ENCODE measurements around the gene GRM8. TPM values are rescaled to one million over a fixed set of nuclear protein-coding genes. Genes with fewer than 3 reads are reported as not detected.

The GRM8 gene
- total RNA-seq, 1 experiment from 2014 or later: 0.40 TPM

GRCh38 chr7:126727930-126728391 is 524.8 kb downstream of the GRM8 start:
- H3K36me3 Mint-ChIP-seq (ENCODE audit: insufficient read depth, unreplicated experiment): no peaks in the 10 kb centered on the region
- intact Hi-C loops (cut with micrococcal nuclease; ENCODE audit: unreplicated experiment): no loop called here
- no TSS peak for BruUV-seq (replicated peaks)
- peaks cover 13% of the 10 kb centered on the region for H3K4me1 Mint-ChIP-seq (ENCODE audit: low read depth, unreplicated experiment)
- no peak for TF ChIP-seq CTCF (IDR thresholded peaks at IDR 0.05; ENCODE audit: unreplicated experiment)
- no peak overlapping the region for H3K4me3 Mint-ChIP-seq (ENCODE audit: low read depth, unreplicated experiment)
- no peaks in the 10 kb centered on the region for H3K9me3 Mint-ChIP-seq (ENCODE audit: low read depth, unreplicated experiment)
- peak overlapping the region; percentile 34 for H3K27ac Mint-ChIP-seq (ENCODE audit: unreplicated experiment)
- CTCF ChIA-PET: interaction anchor here (1.2 kb wide), 1 partner anchor 55 kb away, joined by 3 read pairs; no protein-coding TSS in a partner anchor
- no peaks in the 10 kb centered on the region for H3K27me3 Mint-ChIP-seq (ENCODE audit: unreplicated experiment)
- peak; percentile 4 for DNase-seq

- Mint-ChIP-seq H3K4me1 (ENCODE audit: low read depth, unreplicated experiment) (peaks cover 13% of the 10 kb centered on the region), H3K36me3 (ENCODE audit: insufficient read depth, unreplicated experiment) (no peaks in the 10 kb centered on the region), H3K27me3 (ENCODE audit: unreplicated experiment) (no peaks in the 10 kb centered on the region), H3K27ac (ENCODE audit: unreplicated experiment) (no peak overlapping the region), H3K4me3 (ENCODE audit: low read depth, unreplicated experiment) (no peak overlapping the region), H3K9me3 (ENCODE audit: low read depth, unreplicated experiment) (no peaks in the 10 kb centered on the region)
- no peak for DNase-seq
- CTCF ChIA-PET: no interaction called here
- BruUV-seq (replicated peaks): no TSS peak
- intact Hi-C loops (cut with micrococcal nuclease; ENCODE audit: unreplicated experiment): no loop called here
- TF ChIP-seq CTCF (IDR thresholded peaks at IDR 0.05; ENCODE audit: unreplicated experiment): no peak
Observed at GRCh38 chr7:126723966-126724544, 528.7 kb downstream of the GRM8 start.

GRCh38 chr7:126720232-126720631 is 532.5 kb downstream of the GRM8 start:
- no peak overlapping the region for H3K27ac Mint-ChIP-seq (ENCODE audit: unreplicated experiment)
- no peak for DNase-seq
- CTCF ChIA-PET: interaction anchor here (0.7 kb wide), 1 partner anchor 538 kb away, joined by 4 read pairs; no protein-coding TSS in a partner anchor
- no peak for TF ChIP-seq CTCF (IDR thresholded peaks at IDR 0.05; ENCODE audit: unreplicated experiment)
- intact Hi-C loops (cut with micrococcal nuclease; ENCODE audit: unreplicated experiment): no loop called here
- no peaks in the 10 kb centered on the region for H3K36me3 Mint-ChIP-seq (ENCODE audit: insufficient read depth, unreplicated experiment)
- no peaks in the 10 kb centered on the region for H3K9me3 Mint-ChIP-seq (ENCODE audit: low read depth, unreplicated experiment)
- no peaks in the 10 kb centered on the region for H3K27me3 Mint-ChIP-seq (ENCODE audit: unreplicated experiment)
- no TSS peak for BruUV-seq (replicated peaks)
- no peaks in the 10 kb centered on the region for H3K4me1 Mint-ChIP-seq (ENCODE audit: low read depth, unreplicated experiment)
- H3K4me3 Mint-ChIP-seq (ENCODE audit: low read depth, unreplicated experiment): no peak overlapping the region

GRCh38 chr7:126718419-126718818 is 534.3 kb downstream of the GRM8 start:
- Mint-ChIP-seq H3K36me3 (ENCODE audit: insufficient read depth, unreplicated experiment) (no peaks in the 10 kb centered on the region), H3K27me3 (ENCODE audit: unreplicated experiment) (no peaks in the 10 kb centered on the region), H3K9me3 (ENCODE audit: low read depth, unreplicated experiment) (no peaks in the 10 kb centered on the region), H3K4me1 (ENCODE audit: low read depth, unreplicated experiment) (no peaks in the 10 kb centered on the region), H3K27ac (ENCODE audit: unreplicated experiment) (no peak overlapping the region), H3K4me3 (ENCODE audit: low read depth, unreplicated experiment) (no peak overlapping the region)
- intact Hi-C loops (cut with micrococcal nuclease; ENCODE audit: unreplicated experiment): no loop called here
- DNase-seq: no peak
- no peak for TF ChIP-seq CTCF (IDR thresholded peaks at IDR 0.05; ENCODE audit: unreplicated experiment)
- BruUV-seq (replicated peaks): no TSS peak
- CTCF ChIA-PET: no interaction called here
